OCI-LY1 (cell line): Measurements from ENCODE around the gene HYAL4.

Experiments used
- CTCF ChIP-seq: fragments of 200-600 bp; sonication (generic), shearing (Covaris generic); IDR thresholded peaks from 2 replicates; pipeline ENCODE4 v1.5.1; 2017; ENCODE audit warnings: mild to moderate bottlenecking, antibody characterized with exemption, low read length, moderate library complexity, mixed read lengths
- EZH2 ChIP-seq: fragments of 200-600 bp; sonication (generic), shearing (Covaris generic); IDR thresholded peaks from 2 replicates; pipeline ENCODE4 v1.8.0; 2017; ENCODE audit warnings: borderline replicate concordance, mixed run types, mild to moderate bottlenecking, antibody characterized with exemption, low read length, moderate library complexity, mixed read lengths

- TF ChIP-seq CTCF (no peak), EZH2 (no peak)
Observed at GRCh38 chr7:123905714-123906113, 60.7 kb downstream of the HYAL4 start.
